IMR-90 (cell line): ENCODE measurements around the gene LSM7. TPM values are rescaled to one million over a fixed set of nuclear protein-coding genes. Genes with fewer than 3 reads are reported as not detected.

Experiments used
- ATAC-seq: fragments of 200-7000 bp; cut with Tn5 transposase; 2 replicates; pipeline ENCODE4 v1.9.1; 2020; ENCODE audit warnings: low read depth, mild to moderate bottlenecking, moderate library complexity
- BruUV-seq: library from RNA; stranded (reverse); fragments of 400-500 nt; replicated peaks from 2 replicates; lab custom pipeline; 2021; lab: Mats Ljungman, UMichigan
- CTCF ChIA-PET: fragments of 300-600 bp; formaldehyde crosslinking; extraction: SDS; loops from one replicate; lab custom pipeline; 2021; ENCODE audit warnings: antibody characterized with exemption; lab: Yijun Ruan, JAX
- POLR2A ChIA-PET: fragments of 300-600 bp; sonication (Branson Sonifier 250); formaldehyde crosslinking; loops from one replicate; lab custom pipeline; 2022; ENCODE audit warnings: antibody characterized with exemption; ENCODE audit not compliant: unreplicated experiment; lab: Charles Lee
- DNase-seq: peaks from one replicate; pipeline ENCODE4 v3.0.0; 2013
- H2AFZ ChIP-seq: replicated peaks from 2 replicates; pipeline ENCODE3; 2013; ENCODE audit warnings: low read length, mild to moderate bottlenecking; ENCODE audit not compliant: poor library complexity
- H2AK5ac ChIP-seq: 2 replicates; pipeline ENCODE4 v1.6.1; 2013; ENCODE audit warnings: low read depth, low read length, inconsistent platforms
- H2AK9ac ChIP-seq: replicated peaks from 2 replicates; pipeline ENCODE3; 2013; ENCODE audit warnings: mild to moderate bottlenecking, low read depth, low read length, moderate library complexity; ENCODE audit not compliant: poor library complexity
- H2BK120ac ChIP-seq: 2 replicates; pipeline ENCODE4 v1.6.1; 2013; ENCODE audit warnings: low read depth, low read length, inconsistent platforms
- H2BK15ac ChIP-seq: 3 replicates; pipeline ENCODE4 v1.6.1; 2013; ENCODE audit warnings: low read depth, low read length, inconsistent platforms
- H2BK20ac ChIP-seq: 2 replicates; pipeline ENCODE4 v1.6.1; 2013; ENCODE audit warnings: low read depth, mild to moderate bottlenecking, inconsistent platforms, low read length, moderate library complexity
- H2BK5ac ChIP-seq: 2 replicates; pipeline ENCODE4 v1.6.1; 2013; ENCODE audit warnings: mild to moderate bottlenecking, low read depth, low read length, inconsistent platforms; ENCODE audit not compliant: poor library complexity, severe bottlenecking
- H3K14ac ChIP-seq: replicated peaks from 2 replicates; pipeline ENCODE4 v1.6.1; 2013; ENCODE audit warnings: low read depth, low read length, inconsistent platforms
- H3K18ac ChIP-seq: 2 replicates; pipeline ENCODE4 v1.6.1; 2013; ENCODE audit warnings: low read depth, low read length, control low read depth
- H3K23ac ChIP-seq: 2 replicates; pipeline ENCODE4 v1.6.1; 2013; ENCODE audit warnings: low read depth, low read length, inconsistent platforms
- H3K27ac ChIP-seq: 2 replicates; pipeline ENCODE4 v1.5.1; 2013; ENCODE audit warnings: mild to moderate bottlenecking, control low read depth, low read length; ENCODE audit not compliant: insufficient read depth
- H3K27me3 ChIP-seq: 2 replicates; pipeline ENCODE4 v1.6.1; 2013; ENCODE audit warnings: low read length; ENCODE audit not compliant: control insufficient read depth, insufficient read depth
- H3K36me3 ChIP-seq: 2 replicates; pipeline ENCODE4 v1.6.1; 2013; ENCODE audit warnings: low read length, mixed read lengths; ENCODE audit not compliant: control insufficient read depth, insufficient read depth
- H3K4ac ChIP-seq: 2 replicates; pipeline ENCODE4 v1.6.1; 2013; ENCODE audit warnings: low read depth, low read length, inconsistent platforms
- H3K4me1 ChIP-seq: 2 replicates; pipeline ENCODE4 v1.6.1; 2013; ENCODE audit warnings: low read length, mixed read lengths; ENCODE audit not compliant: control insufficient read depth, insufficient read depth
- H3K4me2 ChIP-seq: 2 replicates; pipeline ENCODE4 v1.6.1; 2013; ENCODE audit warnings: low read depth, mild to moderate bottlenecking, control low read depth, low read length, moderate library complexity
- H3K4me3 ChIP-seq: 2 replicates; pipeline ENCODE4 v1.5.1; 2013; ENCODE audit warnings: low read depth, mild to moderate bottlenecking, control low read depth, low read length, moderate library complexity; ENCODE audit not compliant: insufficient read depth
- H3K56ac ChIP-seq: 2 replicates; pipeline ENCODE4 v1.6.1; 2013; ENCODE audit warnings: low read length, inconsistent platforms; ENCODE audit not compliant: insufficient read depth; ENCODE audit errors: extremely low read depth
- H3K79me1 ChIP-seq, 2 experiments: 2 replicates each; pipeline ENCODE4 v1.6.1; 2013; ENCODE audit warnings: low read length in 2 of 2, inconsistent platforms in 1 of 2, low read depth in 1 of 2
- H3K9ac ChIP-seq: 2 replicates; pipeline ENCODE4 v1.6.1; 2013; ENCODE audit warnings: low read depth, low read length, control low read depth
- H3K9me1 ChIP-seq: 2 replicates; pipeline ENCODE4 v1.6.1; 2013; ENCODE audit warnings: low read length, inconsistent platforms; ENCODE audit not compliant: insufficient read depth
- H3K9me3 ChIP-seq: 2 replicates; pipeline ENCODE4 v1.6.1; 2013; ENCODE audit warnings: low read length; ENCODE audit not compliant: control insufficient read depth, insufficient read depth
- H4K20me1 ChIP-seq: 2 replicates; pipeline ENCODE4 v1.6.1; 2013; ENCODE audit warnings: low read length, inconsistent platforms; ENCODE audit not compliant: insufficient read depth
- H4K5ac ChIP-seq: 2 replicates; pipeline ENCODE4 v1.6.1; 2013; ENCODE audit warnings: mild to moderate bottlenecking, low read depth, low read length, control low read depth
- H4K8ac ChIP-seq, 2 experiments: 2 replicates each; pipeline ENCODE4 v1.6.1; 2013; ENCODE audit warnings: low read depth in 2 of 2, low read length in 2 of 2, control low read depth in 1 of 2, inconsistent platforms in 1 of 2
- H4K91ac ChIP-seq: 2 replicates; pipeline ENCODE4 v1.6.1; 2013; ENCODE audit warnings: low read depth, low read length, inconsistent platforms; ENCODE audit not compliant: insufficient read depth
- MAZ ChIP-seq: IDR thresholded peaks from 2 replicates; pipeline ENCODE4 v1.6.1; 2012; ENCODE audit warnings: low read depth, mild to moderate bottlenecking, low read length, improper control_type of control experiment, moderate library complexity, borderline replicate concordance
- NFE2L2 ChIP-seq: fragments of 150-350 bp; IDR thresholded peaks from 2 replicates; pipeline ENCODE4 v1.6.1; 2016; ENCODE audit warnings: low read depth, mild to moderate bottlenecking, low read length
- USF2 ChIP-seq: fragments of 150-350 bp; IDR thresholded peaks from 2 replicates; pipeline ENCODE4 v1.6.1; 2017; ENCODE audit warnings: mild to moderate bottlenecking, antibody characterized with exemption, low read length, low read depth
- WGBS, 2 experiments: methylation state at CpG; one replicate each; pipeline versions ENCODE4 v1.1.5 to v1.1.7; 2013; ENCODE audit warnings: missing lambda C conversion rate in 2 of 2; ENCODE audit not compliant: insufficient read length in 1 of 2; ENCODE audit errors: extremely low coverage in 2 of 2; 5-methylcytosine and 5-hydroxymethylcytosine counted together
- dilution Hi-C: fragments of 300-500 bp; cut with HindIII; formaldehyde crosslinking; loops from one replicate; pipeline ENCODE4 v1.14.3; 2018; ENCODE audit warnings: low sequenced_read_pairs; ENCODE audit not compliant: unreplicated experiment
- in situ Hi-C: fragments of 300-500 bp; cut with MboI; formaldehyde crosslinking; loops from 3 replicates; pipeline ENCODE4 v1.14.3; 2019; ENCODE audit warnings: low sequenced_read_pairs, inconsistent platforms, mixed read lengths
- intact Hi-C: fragments of 100-400 bp; cut with micrococcal nuclease; formaldehyde crosslinking; loops from 2 replicates; pipeline ENCODE4 v1.10.0; 2022
- polyA plus RNA-seq, 3 experiments: library from polyadenylated mRNA; depleted of rRNA; stranded (reverse); fragments of >200 nt; gene quantifications; 2 replicates each; pipeline ENCODE4 v1.2.3, GENCODE V29; 2012; ENCODE audit warnings: low replicate concordance in 1 of 3
- total RNA-seq: library from RNA; depleted of rRNA; stranded (reverse); fragments of >200 nt; gene quantifications from 2 replicates; pipeline ENCODE4 v1.2.3, GENCODE V29; 2012

LSM7 gene
- total and polyA plus RNA-seq, 2 of the 4 experiments (the other 2 are of a cell fraction): 145 to 708 TPM

GRCh38 chr19:2288818-2289713 lies 39.3 kb downstream of the LSM7 start:
- no peak overlapping the region for H2AFZ ChIP-seq
- POLR2A ChIA-PET: interaction anchor here (0.6 kb wide), 1 partner anchor 137 kb away, joined by 5 read pairs; no protein-coding TSS in a partner anchor
- H4K8ac ChIP-seq: no peak overlapping the region
- dilution Hi-C loops (no loop called here), intact Hi-C loops (no loop called here), in situ Hi-C loops (no loop called here)
- H3K36me3 ChIP-seq: no peaks in the 10 kb centered on the region
- no peak overlapping the region for H2BK20ac ChIP-seq
- peaks cover 5% of the 10 kb centered on the region for H3K4me1 ChIP-seq
- no peaks in the 10 kb centered on the region for H3K9me1 ChIP-seq
- H3K27me3 ChIP-seq: peaks cover 65% of the 10 kb centered on the region
- ATAC-seq (no peak), DNase-seq (no peak)
- BruUV-seq: no TSS peak
- CTCF ChIA-PET: no interaction called here
- 67% methylated on average over 10 of the region's 28 CpGs; no CpG with 5 or more reads in 1 of the 2 experiments for WGBS, 2 experiments
- H3K4ac ChIP-seq: no peak overlapping the region
- no peak overlapping the region for H4K91ac ChIP-seq
- no peak for TF ChIP-seq USF2
- no peak for TF ChIP-seq MAZ
- TF ChIP-seq NFE2L2: no peak
- H3K23ac ChIP-seq: 0 out of 2 replicates have a peak overlapping the region, but pooled peaks have one; percentile 24
- no peak overlapping the region for H2AK5ac ChIP-seq
- no peak overlapping the region for H3K4me2 ChIP-seq
- no peak overlapping the region for H2BK120ac ChIP-seq
- H2BK15ac ChIP-seq: no peak overlapping the region
- H3K9ac ChIP-seq: no peak overlapping the region
- peaks cover 26% of the 10 kb centered on the region for H4K20me1 ChIP-seq
- no peaks in the 10 kb centered on the region for H3K9me3 ChIP-seq
- no peak overlapping the region for H3K18ac ChIP-seq
- no peak overlapping the region for H4K5ac ChIP-seq
- H3K56ac ChIP-seq: no peak overlapping the region
- H2AK9ac ChIP-seq: peak overlapping the region; percentile 37
- no peak overlapping the region for H2BK5ac ChIP-seq
- no peak overlapping the region for H3K14ac ChIP-seq
- H3K79me1 ChIP-seq: no peaks in the 10 kb centered on the region
- no peak overlapping the region for H3K4me3 ChIP-seq
- H3K27ac ChIP-seq: no peak overlapping the region
